Measurements from ENCODE around the gene DNM2.

DNA sequence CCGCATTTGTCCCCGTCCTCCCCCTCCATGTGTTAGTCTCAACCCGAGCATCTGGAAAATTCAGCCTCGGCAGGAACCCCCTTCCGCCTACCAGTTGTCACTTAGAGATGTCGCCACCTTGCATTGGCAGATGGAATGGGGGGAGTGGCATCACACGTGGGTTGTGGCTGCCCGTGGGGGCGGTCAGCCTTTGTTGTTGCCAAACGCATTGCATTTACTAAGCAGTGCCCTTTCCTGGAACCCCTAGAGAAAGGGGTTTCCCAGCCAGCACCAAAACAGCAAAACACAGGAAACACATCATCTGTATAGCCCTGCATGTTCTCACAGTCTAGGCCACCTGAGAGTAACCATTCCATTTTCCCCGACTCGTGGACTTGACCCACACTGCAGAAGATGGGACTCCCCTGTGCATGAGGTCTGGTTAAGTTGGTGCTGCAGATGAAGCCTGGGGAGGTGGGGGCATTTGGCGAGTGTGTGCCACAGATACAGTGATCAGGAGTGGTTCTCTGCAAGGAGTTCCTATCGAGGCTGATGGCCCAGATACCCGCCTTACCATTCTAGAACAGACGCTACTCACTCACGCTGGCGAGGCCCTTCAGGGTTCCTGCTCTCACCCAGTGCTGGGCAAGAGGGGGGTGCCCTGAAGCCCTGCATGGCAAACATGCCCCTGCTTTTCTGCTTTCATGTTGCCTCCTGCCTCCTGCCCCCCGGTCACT, 79.8 kb downstream of the DNM2 start:
- TF ChIP-seq, protein P1, sequence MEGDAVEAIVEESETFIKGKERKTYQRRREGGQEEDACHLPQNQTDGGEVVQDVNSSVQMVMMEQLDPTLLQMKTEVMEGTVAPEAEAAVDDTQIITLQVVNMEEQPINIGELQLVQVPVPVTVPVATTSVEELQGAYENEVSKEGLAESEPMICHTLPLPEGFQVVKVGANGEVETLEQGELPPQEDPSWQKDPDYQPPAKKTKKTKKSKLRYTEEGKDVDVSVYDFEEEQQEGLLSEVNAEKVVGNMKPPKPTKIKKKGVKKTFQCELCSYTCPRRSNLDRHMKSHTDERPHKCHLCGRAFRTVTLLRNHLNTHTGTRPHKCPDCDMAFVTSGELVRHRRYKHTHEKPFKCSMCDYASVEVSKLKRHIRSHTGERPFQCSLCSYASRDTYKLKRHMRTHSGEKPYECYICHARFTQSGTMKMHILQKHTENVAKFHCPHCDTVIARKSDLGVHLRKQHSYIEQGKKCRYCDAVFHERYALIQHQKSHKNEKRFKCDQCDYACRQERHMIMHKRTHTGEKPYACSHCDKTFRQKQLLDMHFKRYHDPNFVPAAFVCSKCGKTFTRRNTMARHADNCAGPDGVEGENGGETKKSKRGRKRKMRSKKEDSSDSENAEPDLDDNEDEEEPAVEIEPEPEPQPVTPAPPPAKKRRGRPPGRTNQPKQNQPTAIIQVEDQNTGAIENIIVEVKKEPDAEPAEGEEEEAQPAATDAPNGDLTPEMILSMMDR (IDR thresholded peaks at IDR 0.05), result no peak
- TF ChIP-seq POLR2A (IDR thresholded peaks at IDR 0.05), result no peak
